Activated naive CD4-positive, alpha-beta T cell treated with anti-CD3 and anti-CD28 coated beads for 36 hours (primary cell): ENCODE data around the gene NETO2. TPM values are rescaled to one million over a fixed set of nuclear protein-coding genes. Genes with fewer than 3 reads are reported as not detected.

Experiments
- CTCF ChIA-PET: fragments of 350-600 bp; sonication (Branson Sonifier 250); formaldehyde crosslinking; loops from one replicate; lab custom pipeline; 2021; ENCODE audit warnings: antibody characterized with exemption; lab: Charles Lee
- DNase-seq: peaks from one replicate; pipeline ENCODE4 v3.0.0-alpha.2; 2020
- H3K27ac Mint-ChIP-seq: one replicate; pipeline ENCODE4 v1.8.0; 2021; ENCODE audit warnings: mild to moderate bottlenecking, mixed read lengths
- H3K27me3 Mint-ChIP-seq: one replicate; pipeline ENCODE4 v1.8.0; 2021; ENCODE audit warnings: low read depth, mixed read lengths
- H3K36me3 Mint-ChIP-seq: one replicate; pipeline ENCODE4 v1.8.0; 2021; ENCODE audit warnings: low read depth, mixed read lengths
- H3K4me1 Mint-ChIP-seq: one replicate; pipeline ENCODE4 v1.8.0; 2021; ENCODE audit warnings: low read depth, mixed read lengths
- H3K4me3 Mint-ChIP-seq: one replicate; pipeline ENCODE4 v1.8.0; 2021; ENCODE audit warnings: mild to moderate bottlenecking, moderate library complexity, mixed read lengths
- H3K9me3 Mint-ChIP-seq: one replicate; pipeline ENCODE4 v1.8.0; 2021; ENCODE audit warnings: mixed read lengths
- intact Hi-C: fragments of 100-400 bp; cut with micrococcal nuclease; formaldehyde crosslinking; loops from one replicate; pipeline ENCODE4 v1.15.1; 2023
- total RNA-seq, 2 experiments: library from RNA; stranded (reverse); gene quantifications; one replicate each; pipeline ENCODE4 v1.2.3, GENCODE V29; 2021

The NETO2 gene
- total RNA-seq, 2 experiments from 2014 or later: 3.0 to 4.3 TPM

- Mint-ChIP-seq H3K4me1 (peaks cover 12% of the 10 kb centered on the region), H3K27ac (no peak overlapping the region), H3K4me3 (no peak overlapping the region), H3K36me3 (no peaks in the 10 kb centered on the region), H3K9me3 (no peaks in the 10 kb centered on the region), H3K27me3 (no peaks in the 10 kb centered on the region)
- intact Hi-C loops: loop anchor here (10.0 kb wide), 1 partner anchor 415 kb away; the partner anchor contains the start of genes ITFG1 and PHKB
- CTCF ChIA-PET: interaction anchor here (3.9 kb wide), 1 partner anchor 11 kb away, joined by 15 read pairs; no protein-coding TSS in a partner anchor
- no peak for DNase-seq
Measured at GRCh38 chr16:47049901-47050583, 93.7 kb downstream of the NETO2 start.

- Mint-ChIP-seq H3K36me3 (no peaks in the 10 kb centered on the region), H3K4me3 (no peak overlapping the region), H3K27me3 (no peaks in the 10 kb centered on the region), H3K4me1 (peaks cover 16% of the 10 kb centered on the region), H3K27ac (no peak overlapping the region), H3K9me3 (no peaks in the 10 kb centered on the region)
- intact Hi-C loops: loop anchor here (10.0 kb wide), 1 partner anchor 417 kb away; the partner anchor contains the start of genes ITFG1 and PHKB
- CTCF ChIA-PET: interaction anchor here (0.6 to 2.0 kb wide), 5 partner anchors 10 to 675 kb away, joined by 3 to 7 read pairs (median 4); partner anchors contain the start of gene NETO2
- no peak for DNase-seq
Measured at GRCh38 chr16:47047524-47048203, 96.1 kb downstream of the NETO2 start.

GRCh38 chr16:47046726-47047523 lies 96.8 kb downstream of the NETO2 start:
- no peak overlapping the region for H3K27ac Mint-ChIP-seq
- H3K4me3 Mint-ChIP-seq: no peak overlapping the region
- CTCF ChIA-PET: interaction anchor here (0.6 to 2.0 kb wide), 5 partner anchors 9 to 676 kb away, joined by 3 to 7 read pairs (median 4); partner anchors contain the start of gene NETO2
- no peak for DNase-seq
- intact Hi-C loops: loop anchor here (10.0 kb wide), 1 partner anchor 418 kb away; the partner anchor contains the start of genes ITFG1 and PHKB
- H3K9me3 Mint-ChIP-seq: no peaks in the 10 kb centered on the region
- no peaks in the 10 kb centered on the region for H3K36me3 Mint-ChIP-seq
- peaks cover 16% of the 10 kb centered on the region for H3K4me1 Mint-ChIP-seq
- H3K27me3 Mint-ChIP-seq: no peaks in the 10 kb centered on the region

GRCh38 chr16:47045459-47045858 lies 98.3 kb downstream of the NETO2 start:
- Mint-ChIP-seq H3K27ac (no peak overlapping the region), H3K27me3 (no peaks in the 10 kb centered on the region), H3K9me3 (no peaks in the 10 kb centered on the region), H3K36me3 (no peaks in the 10 kb centered on the region), H3K4me3 (no peak overlapping the region), H3K4me1 (peaks cover 16% of the 10 kb centered on the region)
- DNase-seq: no peak
- intact Hi-C loops: loop anchor here (10.0 kb wide), 1 partner anchor 419 kb away; the partner anchor contains the start of genes ITFG1 and PHKB
- CTCF ChIA-PET: interaction anchor here (2.6 kb wide), 1 partner anchor 97 kb away, joined by 12 read pairs; no protein-coding TSS in a partner anchor

GRCh38 chr16:47045023-47045422 lies 98.7 kb downstream of the NETO2 start:
- intact Hi-C loops: loop anchor here (10.0 kb wide), 1 partner anchor 420 kb away; the partner anchor contains the start of genes ITFG1 and PHKB
- H3K9me3 Mint-ChIP-seq: no peaks in the 10 kb centered on the region
- H3K4me1 Mint-ChIP-seq: peaks cover 16% of the 10 kb centered on the region
- CTCF ChIA-PET: interaction anchor here (2.6 kb wide), 1 partner anchor 97 kb away, joined by 12 read pairs; no protein-coding TSS in a partner anchor
- H3K36me3 Mint-ChIP-seq: no peaks in the 10 kb centered on the region
- no peak overlapping the region for H3K27ac Mint-ChIP-seq
- no peak overlapping the region for H3K4me3 Mint-ChIP-seq
- no peak for DNase-seq
- no peaks in the 10 kb centered on the region for H3K27me3 Mint-ChIP-seq

- Mint-ChIP-seq H3K27ac (no peak overlapping the region), H3K27me3 (no peaks in the 10 kb centered on the region), H3K9me3 (no peaks in the 10 kb centered on the region), H3K36me3 (no peaks in the 10 kb centered on the region), H3K4me3 (no peak overlapping the region), H3K4me1 (peaks cover 16% of the 10 kb centered on the region)
- CTCF ChIA-PET: interaction anchor here (0.5 to 2.6 kb wide), 4 partner anchors 87 to 1121 kb away, joined by 3 to 12 read pairs (median 4); no protein-coding TSS in a partner anchor
- no peak for DNase-seq
- intact Hi-C loops: loop anchor here (10.0 kb wide), 1 partner anchor 421 kb away; the partner anchor contains the start of genes ITFG1 and PHKB
Measured at GRCh38 chr16:47043970-47044684, 99.6 kb downstream of the NETO2 start.

GRCh38 chr16:47043200-47043599 lies 100.5 kb downstream of the NETO2 start:
- peaks cover 17% of the 10 kb centered on the region for H3K4me1 Mint-ChIP-seq
- H3K36me3 Mint-ChIP-seq: no peaks in the 10 kb centered on the region
- H3K27ac Mint-ChIP-seq: no peak overlapping the region
- CTCF ChIA-PET: interaction anchor here (0.5 to 2.6 kb wide), 4 partner anchors 81 to 1121 kb away, joined by 3 to 12 read pairs (median 4); no protein-coding TSS in a partner anchor
- intact Hi-C loops: loop anchor here (10.0 kb wide), 1 partner anchor 422 kb away; the partner anchor contains the start of genes ITFG1 and PHKB
- peaks cover under 1% of the 10 kb centered on the region for H3K27me3 Mint-ChIP-seq
- no peak for DNase-seq
- H3K9me3 Mint-ChIP-seq: no peaks in the 10 kb centered on the region
- no peak overlapping the region for H3K4me3 Mint-ChIP-seq

GRCh38 chr16:47037746-47038458 lies 105.8 kb downstream of the NETO2 start:
- Mint-ChIP-seq H3K36me3 (no peaks in the 10 kb centered on the region), H3K27ac (no peak overlapping the region), H3K4me1 (peaks cover 8% of the 10 kb centered on the region), H3K27me3 (peaks cover 10% of the 10 kb centered on the region), H3K9me3 (no peaks in the 10 kb centered on the region), H3K4me3 (peak overlapping the region; percentile 74)
- intact Hi-C loops: loop anchor here (1.0 to 5.0 kb wide), 7 partner anchors 77 to 1594 kb away; no protein-coding TSS in a partner anchor
- CTCF ChIA-PET: interaction anchor here (0.6 to 4.2 kb wide), 33 partner anchors 9 to 1122 kb away, joined by 3 to 38 read pairs (median 3); partner anchors contain the start of genes NETO2 and PHKB
- peak; percentile 91 for DNase-seq

GRCh38 chr16:47037396-47037745 lies 106.4 kb downstream of the NETO2 start:
- peaks cover 10% of the 10 kb centered on the region for H3K27me3 Mint-ChIP-seq
- H3K36me3 Mint-ChIP-seq: no peaks in the 10 kb centered on the region
- no peaks in the 10 kb centered on the region for H3K9me3 Mint-ChIP-seq
- H3K27ac Mint-ChIP-seq: no peak overlapping the region
- CTCF ChIA-PET: interaction anchor here (0.7 to 4.2 kb wide), 27 partner anchors 9 to 1122 kb away, joined by 3 to 38 read pairs (median 3); partner anchors contain the start of genes NETO2 and PHKB
- intact Hi-C loops: loop anchor here (1.0 to 5.0 kb wide), 6 partner anchors 77 to 1595 kb away; no protein-coding TSS in a partner anchor
- peak; percentile 35 for DNase-seq
- peaks cover 8% of the 10 kb centered on the region for H3K4me1 Mint-ChIP-seq
- H3K4me3 Mint-ChIP-seq: peak overlapping the region; percentile 74

GRCh38 chr16:47036201-47036600 lies 107.5 kb downstream of the NETO2 start:
- H3K9me3 Mint-ChIP-seq: no peaks in the 10 kb centered on the region
- CTCF ChIA-PET: interaction anchor here (0.7 to 3.4 kb wide), 5 partner anchors 62 to 1120 kb away, joined by 3 to 38 read pairs (median 3); partner anchors contain the start of genes DNAJA2 and NETO2

More at GRCh38 chr16:47036201-47036600, 107.5 kb downstream of the NETO2 start:
- Mint-ChIP-seq H3K4me3 (peak overlapping the region; percentile 32), H3K27ac (no peak overlapping the region), H3K4me1 (peaks cover 8% of the 10 kb centered on the region), H3K36me3 (no peaks in the 10 kb centered on the region), H3K27me3 (peaks cover 10% of the 10 kb centered on the region)
- DNase-seq: no peak
- intact Hi-C loops: loop anchor here (2.0 to 5.0 kb wide), 4 partner anchors 79 to 1596 kb away; no protein-coding TSS in a partner anchor
